Sigmoid colon (tissue), 4 donors: ENCODE results near the gene ZNF575.

Experiments
- CTCF ChIP-seq, 4 experiments: fragments of 450-650 bp in 3 of 4; fragments of 200-600 bp in 1 of 4; IDR thresholded peaks; one replicate each; pipeline ENCODE4 v1.5.1; 2016 to 2019; ENCODE audit warnings: antibody characterized with exemption in 4 of 4, mild to moderate bottlenecking in 3 of 4, moderate library complexity in 2 of 4
- POLR2A ChIP-seq, 2 donors: fragments of 450-650 bp; IDR thresholded peaks; one replicate each; pipeline ENCODE4 v1.6.1; 2016; ENCODE audit warnings: antibody characterized with exemption in 2 of 2, mild to moderate bottlenecking in 2 of 2, moderate library complexity in 2 of 2
- POLR2AphosphoS5 ChIP-seq, 4 donors: sonication (generic); formaldehyde crosslinking; IDR thresholded peaks; one replicate each; pipeline ENCODE4 v1.6.1; 2017; ENCODE audit warnings: antibody characterized with exemption in 4 of 4

- TF ChIP-seq POLR2A (IDR thresholded peaks at IDR 0.05) (no peak), CTCF (IDR thresholded peaks at IDR 0.05) (no peak), POLR2AphosphoS5 (IDR thresholded peaks at IDR 0.05) (no peak)
These were observed 37.9 kb upstream of the ZNF575 start for GRCh38 chr19:43495082-43495481.
